GM03348 (cell line): ENCODE measurements around the gene TRIM47.

ENCODE experiments used
- DNase-seq: peaks from one replicate; pipeline ENCODE4 v3.0.0; 2012; ENCODE audit warnings: low spot score

Gene TRIM47, protein sequence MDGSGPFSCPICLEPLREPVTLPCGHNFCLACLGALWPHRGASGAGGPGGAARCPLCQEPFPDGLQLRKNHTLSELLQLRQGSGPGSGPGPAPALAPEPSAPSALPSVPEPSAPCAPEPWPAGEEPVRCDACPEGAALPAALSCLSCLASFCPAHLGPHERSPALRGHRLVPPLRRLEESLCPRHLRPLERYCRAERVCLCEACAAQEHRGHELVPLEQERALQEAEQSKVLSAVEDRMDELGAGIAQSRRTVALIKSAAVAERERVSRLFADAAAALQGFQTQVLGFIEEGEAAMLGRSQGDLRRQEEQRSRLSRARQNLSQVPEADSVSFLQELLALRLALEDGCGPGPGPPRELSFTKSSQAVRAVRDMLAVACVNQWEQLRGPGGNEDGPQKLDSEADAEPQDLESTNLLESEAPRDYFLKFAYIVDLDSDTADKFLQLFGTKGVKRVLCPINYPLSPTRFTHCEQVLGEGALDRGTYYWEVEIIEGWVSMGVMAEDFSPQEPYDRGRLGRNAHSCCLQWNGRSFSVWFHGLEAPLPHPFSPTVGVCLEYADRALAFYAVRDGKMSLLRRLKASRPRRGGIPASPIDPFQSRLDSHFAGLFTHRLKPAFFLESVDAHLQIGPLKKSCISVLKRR

DNA sequence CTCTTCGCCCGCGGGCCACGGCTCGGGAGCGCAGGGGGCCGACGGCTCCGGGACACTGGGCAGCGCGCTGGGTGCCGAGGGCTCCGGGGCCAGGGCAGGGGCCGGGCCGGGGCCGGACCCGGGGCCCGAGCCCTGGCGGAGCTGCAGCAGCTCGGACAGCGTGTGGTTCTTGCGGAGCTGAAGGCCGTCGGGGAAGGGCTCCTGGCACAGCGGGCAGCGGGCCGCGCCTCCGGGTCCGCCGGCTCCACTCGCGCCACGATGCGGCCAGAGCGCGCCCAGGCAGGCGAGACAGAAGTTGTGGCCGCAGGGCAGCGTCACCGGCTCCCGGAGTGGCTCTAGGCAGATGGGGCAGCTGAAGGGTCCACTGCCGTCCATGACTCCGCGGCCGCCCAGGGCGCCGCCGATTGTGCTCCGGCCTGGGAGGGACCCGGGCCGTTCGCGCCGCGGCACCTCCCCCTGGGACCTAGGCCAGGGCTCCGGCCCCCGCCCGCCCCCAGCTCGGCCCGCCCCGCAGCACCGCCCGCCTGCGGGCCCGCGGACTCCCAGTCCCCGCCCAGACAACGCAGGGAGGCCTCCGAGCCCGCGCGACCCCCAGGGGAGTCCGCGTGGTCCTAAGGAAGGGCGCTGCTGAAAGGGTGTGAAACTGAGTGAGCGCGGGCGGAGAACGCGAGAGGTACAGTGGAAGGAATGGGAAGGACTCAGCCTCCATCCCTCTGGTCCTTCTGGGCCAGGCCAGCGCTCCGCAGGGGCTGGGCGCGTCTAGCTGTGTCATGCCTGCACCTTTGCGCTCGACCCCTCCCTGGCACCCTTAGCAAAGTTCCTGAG is at the start of gene TRIM47:
Gene TRIM47 (minus strand): TSS at position 408 of the 825 bp plus-strand sequence. CDS start 33 bp downstream, at position 375.
- peak; percentile 81 for DNase-seq

DNA sequence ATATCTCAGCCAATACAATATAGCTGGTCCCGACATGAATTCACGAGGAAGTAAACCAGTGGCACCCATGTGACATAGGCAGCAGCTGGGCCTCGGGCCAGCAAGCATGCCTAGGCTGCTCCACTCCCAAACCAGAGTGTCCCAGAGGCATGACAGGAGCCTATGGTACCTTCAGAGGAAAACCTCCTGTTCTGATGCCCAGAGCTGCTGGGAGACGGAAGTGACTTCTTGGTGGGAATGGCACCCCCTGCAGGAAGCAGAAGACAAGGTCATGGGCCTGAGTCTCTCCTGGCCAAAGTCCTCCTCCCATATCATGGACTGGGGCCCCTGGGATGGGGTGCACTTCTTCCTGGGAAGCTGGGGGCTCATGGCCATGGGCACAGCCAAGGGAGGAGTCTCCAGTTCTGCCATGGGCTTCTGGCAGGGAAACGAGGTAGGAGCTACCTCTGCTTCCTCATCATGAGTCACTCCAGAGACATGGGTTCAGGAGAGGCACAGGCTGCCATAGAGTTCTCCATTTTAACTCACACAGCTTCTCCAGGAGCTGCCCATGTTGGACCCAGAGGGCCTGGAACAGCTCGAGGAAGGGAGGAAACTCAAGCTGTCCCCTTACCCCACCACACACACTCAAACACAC is 49.0 kb upstream of the TRIM47 start:
- peak; percentile 33 for DNase-seq

DNA sequence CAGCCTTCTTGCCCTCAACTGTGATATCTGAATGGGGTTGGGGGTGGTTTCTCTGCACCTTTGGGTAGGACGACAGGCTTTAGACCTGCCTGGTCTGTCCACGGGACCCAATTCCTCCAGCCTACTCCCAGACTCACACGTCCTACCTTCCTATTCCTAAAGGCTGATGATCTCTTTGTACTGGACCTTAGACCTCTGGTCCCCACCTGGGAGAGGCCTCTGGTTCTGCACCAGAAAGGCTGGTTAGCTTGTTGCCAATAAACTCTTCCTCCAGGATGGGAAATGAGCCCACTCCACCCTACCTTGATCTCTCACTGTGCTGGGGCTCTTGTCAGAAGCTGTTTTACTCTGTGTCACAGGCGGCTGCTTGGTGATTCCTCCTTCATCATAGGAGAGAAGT is 48.1 kb upstream of the TRIM47 start:
- no peak for DNase-seq

DNA sequence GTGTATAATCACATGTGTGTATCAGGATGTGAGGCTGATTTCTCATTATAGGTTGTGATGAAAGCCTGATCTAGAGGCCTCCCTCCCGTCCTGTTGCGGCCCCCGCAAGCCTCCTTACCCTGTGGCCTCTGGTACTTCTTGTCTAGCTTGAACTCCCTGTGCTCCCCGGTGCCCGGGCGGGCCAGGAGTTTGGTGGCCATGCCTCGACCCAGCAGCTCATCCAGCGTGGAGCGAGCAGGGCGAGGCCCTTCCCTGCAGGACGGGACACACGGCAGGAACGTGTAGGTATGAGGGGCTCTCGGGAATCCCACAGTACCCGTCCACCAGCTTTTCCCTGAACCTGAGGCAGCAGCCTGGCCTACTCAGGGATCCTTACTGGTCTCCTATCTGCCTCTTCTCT is 47.5 kb upstream of the TRIM47 start:
- DNase-seq, result no peak

DNA sequence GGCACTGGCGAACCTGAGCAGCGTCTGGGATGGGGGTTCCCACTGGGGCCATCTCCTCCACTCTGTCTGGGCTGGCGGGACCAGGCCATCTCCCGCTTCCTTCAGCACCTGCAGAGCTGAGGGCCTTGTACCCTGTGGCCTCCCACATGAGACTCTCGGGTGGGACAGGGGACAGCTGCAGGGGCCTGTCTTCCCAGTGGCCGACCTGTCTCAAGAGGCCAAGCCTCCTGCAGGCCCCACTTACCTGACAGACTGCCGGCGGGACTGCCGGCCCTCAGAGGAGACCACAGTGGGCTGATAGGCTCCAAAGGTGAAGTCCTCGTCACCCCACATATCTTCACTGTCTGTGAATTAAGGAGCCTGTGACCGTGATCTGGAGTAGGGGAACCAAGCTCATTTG is 46.7 kb upstream of the TRIM47 start:
- no peak for DNase-seq

DNA sequence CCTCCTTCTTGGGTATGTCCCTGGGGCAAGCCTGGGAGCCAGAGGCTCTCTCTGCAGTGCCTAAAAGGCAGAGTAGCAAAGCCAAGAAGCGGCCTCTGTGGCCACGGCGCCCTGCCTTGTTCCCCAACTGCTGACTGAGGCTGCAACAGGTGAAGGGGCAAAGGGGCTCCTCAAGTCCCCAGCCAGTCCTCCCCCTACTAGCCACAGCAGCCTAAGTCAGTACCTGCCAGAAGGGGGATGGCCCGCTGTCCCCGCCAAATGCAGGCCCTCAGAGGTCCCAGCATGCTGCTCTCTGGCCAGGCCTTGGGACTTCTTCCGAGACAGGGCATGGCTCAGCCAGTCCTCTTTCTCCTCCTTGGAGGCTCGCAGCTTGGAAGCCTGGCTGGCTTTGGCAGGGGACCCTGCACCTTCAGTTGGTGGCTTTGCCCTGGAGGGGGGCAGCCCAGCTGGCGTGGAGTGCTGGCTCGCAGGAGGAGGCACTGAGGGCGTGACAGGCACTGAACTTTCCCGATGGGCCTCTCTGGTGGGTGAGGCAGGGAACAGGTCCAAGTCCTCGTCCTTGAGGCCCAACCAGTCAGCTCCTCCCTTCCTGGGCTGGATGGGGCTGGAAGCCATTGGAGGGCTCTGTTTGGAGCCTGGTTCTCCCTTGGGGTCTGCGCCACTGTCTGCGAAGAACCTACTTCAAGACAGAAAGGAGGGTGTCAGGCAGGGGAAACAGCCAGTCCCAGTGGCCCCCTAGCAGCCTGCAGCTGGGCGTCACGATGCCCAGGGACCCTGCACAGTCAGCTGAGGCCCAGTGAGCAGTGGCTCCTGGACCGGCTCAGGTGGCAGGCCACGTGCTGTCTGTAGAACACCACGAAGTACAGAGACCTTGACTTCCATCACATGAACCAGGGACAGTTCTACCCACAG is 44.8 kb upstream of the TRIM47 start:
- no peak for DNase-seq

DNA sequence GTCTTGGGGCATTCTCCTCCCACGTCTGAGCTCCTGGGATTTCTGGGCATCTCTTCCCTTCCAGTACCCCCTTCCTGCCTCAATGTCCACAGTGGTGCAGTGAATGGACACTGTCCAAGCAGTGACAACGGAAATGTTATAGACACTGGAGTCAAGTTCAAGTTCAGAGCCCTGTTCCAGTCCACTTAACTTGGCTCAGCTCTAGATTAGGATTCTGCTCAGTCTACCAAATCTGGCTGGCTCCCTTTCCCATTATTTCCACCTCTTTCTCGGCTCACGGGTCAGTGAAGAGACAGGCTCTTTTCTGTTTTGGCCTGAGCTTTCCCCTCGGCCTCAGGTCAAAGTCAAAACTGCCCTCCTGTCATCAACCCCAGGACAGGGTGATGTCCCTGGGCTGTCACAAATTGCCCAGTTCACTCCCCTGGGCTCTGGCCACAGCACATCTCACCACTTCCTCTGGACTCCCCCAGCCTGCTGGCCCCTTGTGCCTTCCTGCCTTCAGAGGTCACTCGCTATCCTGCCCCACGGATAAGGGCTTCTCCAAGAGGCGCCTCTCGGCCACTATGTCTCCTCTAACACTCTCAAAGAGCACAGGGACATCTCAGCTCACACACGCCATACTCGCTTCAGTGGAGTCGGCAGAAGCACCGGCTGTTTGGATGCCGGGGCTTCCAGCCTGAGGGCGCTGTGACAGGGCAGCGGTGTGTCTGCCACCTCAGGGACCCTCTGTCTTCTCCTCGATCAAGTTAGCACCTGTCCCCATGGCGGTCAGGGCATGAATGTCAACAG is 44.0 kb upstream of the TRIM47 start:
- DNase-seq, result no peak

DNA sequence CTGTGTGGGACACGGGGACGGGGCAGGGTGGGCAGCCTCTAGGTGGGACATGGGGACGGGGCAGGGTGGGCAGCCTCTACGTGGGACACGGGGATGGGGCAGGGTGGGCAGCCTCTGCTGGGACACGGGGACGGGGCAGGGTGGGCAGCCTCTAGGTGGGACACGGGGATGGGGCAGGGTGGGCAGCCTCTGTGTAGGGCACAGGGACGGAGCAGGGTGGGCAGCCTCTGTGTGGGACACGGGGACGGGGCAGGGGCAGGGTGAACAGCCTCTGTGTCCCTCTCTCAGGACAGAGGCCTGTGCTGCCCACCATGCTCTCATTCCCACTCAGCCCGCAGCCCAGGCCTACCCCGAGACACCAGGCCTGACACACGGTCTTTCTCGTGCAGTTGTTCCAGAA is 43.2 kb upstream of the TRIM47 start:
- DNase-seq, result no peak

DNA sequence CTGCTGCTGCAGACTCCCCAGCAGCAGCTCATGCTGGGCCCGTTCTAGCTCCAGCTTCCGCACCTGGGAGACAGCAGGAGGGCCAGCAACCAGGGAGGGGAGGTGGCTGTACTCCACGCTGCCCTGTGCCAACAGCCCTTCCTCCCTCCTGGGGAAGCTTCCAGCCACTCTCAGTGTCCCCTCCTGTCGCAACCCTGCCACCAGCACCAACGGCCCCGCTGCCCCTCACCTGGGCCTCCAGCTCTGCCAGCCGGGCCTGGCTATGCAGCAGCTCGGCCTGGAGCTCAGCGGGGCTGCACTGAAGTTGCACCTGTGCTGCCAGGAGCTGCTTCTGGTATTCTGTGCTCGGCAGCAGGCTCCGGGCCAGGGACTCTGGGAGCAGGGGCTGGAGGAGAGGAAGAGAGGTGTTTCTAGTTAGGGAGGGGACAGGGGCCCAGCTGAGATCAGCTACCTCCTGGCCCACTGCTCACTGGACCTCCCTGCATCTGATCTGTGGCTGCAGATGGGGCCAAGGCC is 41.7 kb upstream of the TRIM47 start:
- DNase-seq, result no peak

DNA sequence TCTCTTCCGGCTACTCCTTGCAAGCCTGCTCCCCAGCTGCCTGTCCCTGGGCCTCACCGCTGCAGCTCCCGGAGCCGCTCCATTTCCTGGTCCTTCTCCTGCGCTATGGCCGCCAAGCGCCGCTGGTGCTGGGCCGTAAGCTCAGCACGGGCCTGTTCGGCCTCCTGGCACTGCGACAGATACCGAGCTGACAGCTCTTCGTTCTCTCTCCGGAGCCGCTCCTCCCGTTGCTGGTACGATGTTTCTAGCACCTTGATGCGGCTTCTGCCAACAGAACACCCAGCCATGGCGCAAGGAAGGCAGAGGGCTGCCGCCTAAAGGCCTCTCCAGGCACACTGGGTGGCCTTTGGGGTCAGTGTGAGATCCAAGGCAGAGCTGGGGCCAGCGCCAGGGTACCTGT is 41.2 kb upstream of the TRIM47 start:
- DNase-seq, result no peak

DNA sequence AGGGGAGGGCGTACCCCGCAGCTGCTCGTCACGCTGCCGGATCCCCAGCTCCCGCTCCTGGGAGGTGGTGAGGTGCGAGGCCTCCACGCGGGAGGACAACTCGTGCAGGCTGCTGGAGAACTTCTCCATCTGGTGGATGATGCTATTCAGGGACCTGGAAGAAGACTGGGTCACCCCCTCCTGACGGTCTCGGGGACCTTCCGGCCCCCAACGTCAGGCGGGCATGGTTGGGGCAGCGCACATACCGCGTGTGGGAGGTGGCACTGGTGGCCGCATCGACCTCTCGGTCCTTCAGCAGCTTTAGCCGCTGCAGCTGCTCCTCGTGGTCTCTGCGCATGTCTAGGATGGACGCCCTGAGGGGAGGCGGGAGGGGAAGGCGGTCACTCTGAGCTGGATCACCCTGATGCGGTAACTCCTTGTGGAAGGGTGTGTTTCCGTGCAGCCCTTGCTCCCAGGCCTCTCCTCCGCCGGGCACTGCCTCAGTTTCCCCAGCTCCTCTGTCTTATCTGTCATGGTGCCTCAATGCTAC is 39.6 kb upstream of the TRIM47 start:
- no peak for DNase-seq

DNA sequence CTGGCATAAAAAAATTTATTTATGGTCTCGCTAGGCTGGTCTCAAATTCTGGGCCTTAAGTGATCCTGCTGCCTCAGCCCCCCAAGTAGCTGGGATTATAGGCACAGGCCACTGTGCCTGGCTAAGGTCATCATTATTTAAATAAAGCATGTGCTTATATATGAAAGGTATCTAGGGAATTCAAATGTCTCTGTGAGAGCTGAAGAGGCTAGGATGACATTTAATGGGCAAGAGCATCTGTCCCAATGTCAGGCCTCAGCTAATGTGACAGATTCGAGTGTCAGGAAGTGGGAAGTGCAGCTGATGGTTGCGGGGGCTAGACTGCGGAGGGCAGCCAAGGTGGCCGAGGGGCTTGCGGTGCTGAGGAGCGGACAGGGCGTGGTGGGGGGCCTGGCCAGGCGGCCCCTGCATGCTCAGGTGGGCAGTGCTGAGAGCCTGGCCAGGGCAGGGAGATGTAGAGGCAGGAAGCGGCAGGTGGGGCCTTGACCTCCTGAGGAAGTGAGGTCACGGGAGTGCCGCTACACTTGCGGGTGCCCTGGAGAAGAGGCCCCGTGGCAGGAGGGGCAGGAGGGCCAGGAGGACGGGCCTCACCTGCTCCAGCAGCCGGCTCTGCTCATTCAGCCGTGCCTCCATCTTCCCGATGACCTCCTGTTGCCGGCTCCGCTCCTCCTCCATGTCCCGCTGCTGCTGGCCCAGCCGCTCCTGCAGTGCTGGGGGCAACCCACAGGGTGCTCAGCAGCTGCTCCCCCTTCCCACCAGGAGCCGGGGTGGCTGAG is 38.9 kb upstream of the TRIM47 start:
- DNase-seq, result no peak

DNA sequence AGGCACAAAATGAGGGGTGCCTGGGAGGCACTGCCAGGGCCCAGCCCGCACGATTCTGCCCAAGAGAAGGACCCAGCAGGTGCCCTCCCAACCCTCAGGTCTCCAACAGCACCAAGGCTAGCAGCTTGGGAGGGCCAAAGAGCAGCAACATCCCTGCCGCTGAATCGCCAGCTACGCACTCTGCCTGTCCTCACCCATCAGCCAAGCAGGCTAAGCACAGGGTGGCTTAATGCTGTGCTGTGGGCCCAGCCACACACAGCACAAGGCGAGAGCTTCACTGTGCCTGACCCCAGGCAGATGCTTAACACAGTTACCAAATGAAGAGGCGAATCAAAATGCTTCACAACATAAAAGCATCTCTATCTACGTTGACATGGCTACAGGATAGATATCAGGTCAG is 36.9 kb upstream of the TRIM47 start:
- no peak for DNase-seq

DNA sequence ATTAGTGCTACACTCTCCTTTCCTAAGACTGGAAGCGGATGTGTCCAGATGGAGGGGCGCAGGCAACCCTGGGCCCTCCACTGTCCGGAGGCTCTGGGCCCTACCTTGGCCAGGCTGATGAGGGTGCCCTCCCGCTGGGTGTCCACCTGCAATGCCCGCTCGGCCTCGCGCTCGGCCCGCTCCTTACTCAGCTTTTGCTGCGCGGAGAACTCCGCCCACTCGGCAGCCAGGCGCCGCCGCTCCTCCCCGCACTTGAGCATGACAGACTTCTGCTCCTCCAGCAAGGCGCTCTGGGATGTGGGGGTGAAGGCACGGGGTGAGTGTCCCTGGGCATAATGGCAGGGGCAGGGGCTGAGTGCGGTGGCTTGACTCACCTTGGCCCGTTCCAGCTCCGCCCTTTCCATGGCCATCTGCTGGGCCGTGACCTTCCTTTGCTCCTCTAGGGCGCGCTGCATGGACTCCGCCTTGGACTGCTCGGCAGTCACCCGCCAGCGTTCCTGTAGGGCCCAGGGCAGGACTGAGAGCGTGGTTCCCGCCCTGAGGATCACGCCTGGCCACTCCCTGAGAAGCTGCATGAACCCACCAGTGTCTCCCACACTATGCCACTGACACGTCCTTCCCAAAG is 36.4 kb upstream of the TRIM47 start:
- DNase-seq, result no peak

DNA sequence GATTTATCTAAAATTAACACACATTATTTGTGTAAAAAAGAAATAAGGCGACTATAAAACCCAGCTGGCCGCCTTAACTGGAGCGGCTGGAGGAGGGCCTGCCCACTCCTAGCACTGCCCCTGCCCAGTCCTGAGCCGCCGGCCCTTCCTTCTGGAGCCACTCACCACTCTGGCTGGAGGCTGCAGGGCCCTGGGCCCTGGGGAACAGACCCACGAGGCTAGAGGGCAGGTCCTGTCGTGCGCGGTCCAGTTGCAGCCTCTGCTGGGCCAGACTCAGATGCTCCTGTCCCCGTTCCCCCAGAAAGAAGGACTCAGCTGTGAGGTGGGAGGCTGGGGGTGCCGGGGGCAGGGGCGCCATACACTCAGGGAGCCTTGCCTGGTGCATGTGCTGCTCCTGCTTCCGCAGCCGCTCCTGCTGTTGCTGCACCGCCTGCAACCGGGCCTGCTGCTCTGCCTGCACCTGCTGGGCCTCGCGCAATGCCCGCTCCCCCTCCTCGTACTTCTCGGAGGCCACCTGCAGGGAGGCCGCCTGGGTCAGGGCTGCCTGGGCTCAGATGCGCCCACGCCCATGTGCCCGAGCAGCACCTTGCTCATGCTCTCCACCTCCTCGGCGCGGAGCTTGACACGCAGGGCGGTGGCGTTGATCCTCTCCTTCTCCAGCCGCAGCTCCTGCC is 35.3 kb upstream of the TRIM47 start:
- DNase-seq, result no peak

DNA sequence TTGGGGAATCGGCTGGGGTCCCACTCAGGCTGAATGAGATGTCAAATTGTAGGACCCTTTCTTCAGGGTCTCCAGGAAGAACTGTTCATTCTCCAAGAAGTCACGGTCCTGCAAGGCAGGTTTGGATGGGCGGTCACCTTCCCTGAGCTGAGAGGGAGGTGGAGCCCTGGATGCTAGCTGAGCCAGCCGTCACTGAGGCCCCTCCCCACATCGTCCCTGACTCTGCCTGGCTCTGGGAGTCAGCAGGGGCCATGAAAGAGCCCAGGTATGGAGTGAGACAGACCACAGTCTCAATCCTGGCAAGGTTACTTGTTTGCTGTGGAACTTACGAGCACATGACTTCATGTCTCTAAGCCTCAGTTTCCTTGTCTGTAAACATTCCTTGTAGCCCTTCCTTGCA is 32.3 kb upstream of the TRIM47 start:
- no peak for DNase-seq

DNA sequence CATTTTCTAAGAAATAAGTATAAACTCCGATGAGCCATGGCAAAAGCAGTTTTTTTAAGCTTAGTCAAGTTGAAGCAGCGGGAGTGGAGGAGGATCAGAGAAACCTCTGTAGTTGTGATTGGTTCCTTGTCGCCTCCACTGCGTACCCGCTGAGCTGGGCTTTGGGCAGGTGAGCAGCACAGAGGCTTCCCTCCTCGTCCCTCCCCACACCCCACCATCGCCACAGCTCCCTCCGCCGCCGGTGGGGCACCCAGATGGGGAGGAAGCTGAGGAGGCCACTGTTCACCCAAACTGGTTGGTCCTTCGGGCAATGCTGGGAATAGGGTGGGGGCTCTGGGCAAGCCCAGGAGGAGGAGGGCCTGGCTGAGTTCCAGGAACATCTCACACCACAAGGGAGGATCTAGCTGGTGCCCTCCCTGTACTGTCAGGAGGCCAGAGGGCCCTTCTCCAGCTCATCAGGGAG is 31.5 kb upstream of the TRIM47 start:
- peak; percentile 40 for DNase-seq
